CD4-positive, alpha-beta T cell treated with Interleukin-4 for 4 hours (primary cell): Measurements from ENCODE around the gene RNLS.

Experiments
- DNase-seq: peaks from one replicate; pipeline ENCODE4 v3.0.0-alpha.2; 2020

The RNLS gene

DNA sequence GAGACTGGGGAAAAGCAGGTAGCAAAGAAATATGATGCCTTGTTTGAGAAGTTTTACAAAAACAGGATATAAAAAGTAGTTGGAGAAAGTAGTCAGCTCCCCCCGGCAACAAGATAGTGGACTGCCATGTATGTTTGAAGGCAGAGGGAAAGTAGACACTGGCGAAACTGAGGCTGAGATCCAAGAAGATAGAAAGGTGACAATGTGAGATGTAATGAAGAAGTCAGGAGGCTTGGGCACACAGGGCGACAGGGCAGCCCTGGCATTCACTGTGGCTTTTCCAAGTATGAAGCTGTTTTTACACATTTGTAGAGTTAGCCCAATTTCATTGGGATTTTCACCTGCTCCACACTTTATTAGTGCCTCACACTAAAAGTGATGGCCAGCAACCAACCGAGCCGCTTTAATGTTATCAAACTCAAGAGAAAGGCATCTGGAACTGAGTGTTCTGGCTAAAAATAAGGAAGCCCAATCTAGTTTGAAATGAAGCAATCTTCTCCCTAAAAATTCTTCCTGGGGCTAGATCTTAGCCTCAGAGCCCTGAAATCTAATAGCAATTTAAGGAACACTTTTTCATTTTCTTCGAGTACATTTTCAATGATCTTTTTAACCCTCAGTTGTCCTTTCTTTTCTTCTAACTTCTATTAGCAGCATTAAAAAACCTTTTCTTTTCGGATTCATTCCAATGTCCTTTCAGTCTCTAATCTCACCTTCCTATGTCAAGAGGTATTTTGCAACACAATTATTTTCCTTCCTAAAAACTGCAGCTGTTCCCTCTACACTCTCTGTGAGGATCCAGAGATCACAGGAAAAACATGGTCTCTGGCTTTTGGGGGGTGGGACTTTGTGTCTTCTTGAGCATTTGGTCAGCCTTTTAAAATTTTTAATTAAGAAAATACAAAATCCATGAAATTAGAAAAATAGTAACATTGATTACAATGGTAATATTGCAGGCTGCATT, 108.0 kb downstream of the RNLS start:
- DNase-seq: no peak

GRCh38 chr10:88473989-88474883, 108.9 kb downstream of the RNLS start:
- no peak for DNase-seq

DNA sequence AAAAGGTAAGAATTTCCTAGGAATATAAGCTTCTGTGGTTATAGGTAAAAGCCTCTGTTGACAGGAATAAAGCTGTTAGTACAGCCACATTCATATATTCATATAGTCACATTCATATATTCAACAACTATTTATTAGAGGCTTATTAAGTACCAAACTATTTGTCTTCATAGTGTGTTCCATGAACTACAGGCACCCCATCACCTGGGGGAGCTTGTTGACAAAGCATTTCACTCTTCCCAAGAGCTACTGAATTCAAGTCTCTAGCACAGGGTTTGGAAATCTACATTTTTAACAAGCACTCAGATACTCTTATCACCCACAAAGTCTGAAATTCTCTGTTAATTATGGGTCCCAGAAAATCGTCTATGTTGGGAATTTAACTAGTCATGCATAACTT, 110.6 kb downstream of the RNLS start:
- DNase-seq: no peak

- no peak for DNase-seq
These were observed 111.2 kb downstream of the RNLS start for GRCh38 chr10:88471899-88472298.

- DNase-seq: no peak
These were observed 115.2 kb downstream of the RNLS start for GRCh38 chr10:88467835-88468485.

DNA sequence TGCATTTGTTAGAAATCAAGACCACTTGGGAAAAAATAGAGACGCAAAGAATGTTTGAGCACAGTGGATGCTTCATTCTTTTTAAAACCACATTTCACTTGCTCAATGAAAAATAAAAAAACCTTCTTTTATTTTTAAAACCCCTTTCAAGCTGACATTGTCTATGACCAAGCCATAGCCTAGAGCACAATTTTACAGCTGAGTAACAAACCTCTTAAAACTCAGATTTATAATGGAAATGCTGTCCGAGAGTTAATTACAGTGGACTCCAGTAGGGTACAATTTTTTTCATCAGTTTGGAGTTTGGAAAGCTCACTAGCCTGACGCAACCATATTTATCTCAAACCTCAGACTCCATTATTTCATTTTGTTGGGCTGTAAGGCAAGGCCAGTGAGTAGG, 116.3 kb downstream of the RNLS start:
- no peak for DNase-seq

DNA sequence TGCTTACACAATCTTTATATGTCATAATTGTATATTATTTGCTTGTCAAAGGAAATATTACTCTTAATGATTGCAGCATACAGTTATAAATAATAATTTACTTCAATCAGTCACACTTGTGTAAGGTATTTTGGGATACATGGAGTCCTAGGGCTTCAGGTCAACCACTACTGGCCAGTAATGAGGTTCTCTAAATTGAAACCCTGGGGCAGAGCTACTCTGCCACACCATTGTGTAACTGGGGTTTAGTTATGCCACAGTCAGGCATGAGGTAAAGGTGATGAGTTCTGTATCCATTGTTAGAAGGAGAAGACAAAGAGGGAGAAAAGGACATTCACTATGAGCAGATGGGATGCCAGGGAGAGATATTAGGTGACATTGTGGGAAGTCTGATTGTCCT, 117.4 kb downstream of the RNLS start:
- DNase-seq: no peak

- DNase-seq: no peak
These were observed 119.3 kb downstream of the RNLS start for GRCh38 chr10:88463811-88464210.

- no peak for DNase-seq
These were observed 121.7 kb downstream of the RNLS start for GRCh38 chr10:88461426-88461825.

- no peak for DNase-seq
These were observed 123.6 kb downstream of the RNLS start for GRCh38 chr10:88459530-88459929.

- DNase-seq: no peak
These were observed 124.9 kb downstream of the RNLS start for GRCh38 chr10:88458209-88458608.

DNA sequence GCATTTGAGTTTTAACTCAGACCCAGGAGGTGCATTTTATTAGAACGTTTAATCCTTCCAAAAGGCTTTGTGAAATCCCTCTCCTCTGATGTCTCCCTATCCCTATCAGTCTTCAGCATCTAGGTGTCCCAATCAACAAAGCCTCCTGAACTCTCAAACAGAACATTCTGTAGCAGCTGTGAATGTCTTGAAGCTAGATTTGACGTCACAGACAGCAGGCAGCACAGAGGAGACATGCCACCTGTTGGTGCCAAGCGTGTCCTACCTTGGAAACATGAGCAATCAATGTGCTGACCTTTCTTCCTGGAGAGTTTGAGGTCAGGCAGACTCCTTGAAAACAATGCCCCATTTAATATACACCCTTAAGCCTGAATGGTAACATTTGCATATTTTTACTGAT, 125.5 kb downstream of the RNLS start:
- no peak for DNase-seq

GRCh38 chr10:88456730-88457129, 126.4 kb downstream of the RNLS start:
- DNase-seq: no peak

- no peak for DNase-seq
These were observed 127.3 kb downstream of the RNLS start for GRCh38 chr10:88455831-88456230.

GRCh38 chr10:88450201-88450600, 132.9 kb downstream of the RNLS start:
- DNase-seq: no peak

GRCh38 chr10:88442716-88443115, 140.4 kb downstream of the RNLS start:
- no peak for DNase-seq

GRCh38 chr10:88440541-88440940, 142.6 kb downstream of the RNLS start:
- DNase-seq: no peak

DNA sequence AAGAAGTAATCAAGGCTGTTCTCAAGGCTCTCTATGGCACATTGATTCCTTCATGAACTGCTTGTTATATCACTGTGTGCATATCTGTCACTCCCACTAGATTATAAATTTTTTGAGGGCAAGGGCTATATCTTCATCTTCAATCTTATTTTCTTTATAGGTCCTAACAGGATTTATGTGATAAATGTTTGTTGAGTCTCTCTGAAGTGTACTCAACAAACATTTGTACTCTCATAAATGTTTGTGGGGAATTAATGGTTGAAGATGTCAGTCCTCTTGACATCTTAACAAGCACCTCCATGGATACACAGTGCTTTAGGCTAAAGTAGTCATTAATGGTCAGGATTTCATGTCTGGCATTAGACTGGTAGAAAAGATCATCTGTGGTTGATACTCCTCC, 143.2 kb downstream of the RNLS start:
- DNase-seq: no peak

DNA sequence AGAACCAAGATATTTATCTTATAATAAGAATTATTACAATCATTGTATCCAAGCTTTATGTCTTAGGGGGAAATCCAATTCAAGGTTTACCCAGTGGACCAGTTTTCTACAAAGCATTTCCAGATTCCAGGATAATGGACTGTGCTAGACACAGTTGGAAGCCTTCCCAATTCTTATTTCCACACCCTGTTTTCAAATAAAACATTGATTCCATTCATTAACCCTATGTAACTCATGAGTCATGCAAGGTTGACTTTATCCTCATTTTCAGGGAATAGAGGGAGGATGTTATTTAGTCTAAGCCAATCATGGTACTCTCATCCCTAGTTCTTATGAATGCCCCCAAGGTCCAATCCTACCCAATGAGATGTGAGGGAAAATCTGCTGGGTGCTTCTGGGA, 145.7 kb downstream of the RNLS start:
- no peak for DNase-seq

DNA sequence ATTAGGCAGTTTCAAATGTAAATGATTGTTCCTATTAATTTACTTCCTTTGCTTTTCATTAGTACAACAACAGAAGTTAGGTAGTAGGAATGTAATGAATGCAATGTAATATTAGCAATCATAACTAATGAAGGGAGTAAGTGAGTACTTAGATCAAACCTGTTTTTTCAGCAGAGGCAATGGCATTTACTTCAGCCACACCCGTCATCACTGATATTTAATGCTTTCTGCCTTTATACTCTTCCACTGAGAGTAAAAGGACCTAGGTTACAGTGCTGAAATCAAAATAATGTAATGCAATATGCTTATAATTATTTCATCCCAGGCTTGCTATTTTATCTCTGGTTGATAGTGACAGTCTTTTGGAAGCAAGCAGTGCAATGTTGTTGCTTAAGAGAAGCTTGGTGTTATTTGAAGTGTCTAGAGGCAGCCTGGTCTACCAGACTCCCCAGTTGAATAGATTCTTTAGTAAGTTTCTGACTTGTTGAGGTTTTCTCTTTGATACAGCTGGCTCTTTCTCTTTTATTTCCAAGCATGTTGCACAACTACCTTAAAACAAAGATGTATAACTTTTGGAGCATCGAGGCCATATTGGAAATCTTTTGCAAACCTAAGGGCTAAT, 149.4 kb downstream of the RNLS start:
- no peak for DNase-seq

GRCh38 chr10:88431103-88431502, 152.0 kb downstream of the RNLS start:
- no peak for DNase-seq

- DNase-seq: no peak
These were observed 154.1 kb downstream of the RNLS start for GRCh38 chr10:88428976-88429375.

DNA sequence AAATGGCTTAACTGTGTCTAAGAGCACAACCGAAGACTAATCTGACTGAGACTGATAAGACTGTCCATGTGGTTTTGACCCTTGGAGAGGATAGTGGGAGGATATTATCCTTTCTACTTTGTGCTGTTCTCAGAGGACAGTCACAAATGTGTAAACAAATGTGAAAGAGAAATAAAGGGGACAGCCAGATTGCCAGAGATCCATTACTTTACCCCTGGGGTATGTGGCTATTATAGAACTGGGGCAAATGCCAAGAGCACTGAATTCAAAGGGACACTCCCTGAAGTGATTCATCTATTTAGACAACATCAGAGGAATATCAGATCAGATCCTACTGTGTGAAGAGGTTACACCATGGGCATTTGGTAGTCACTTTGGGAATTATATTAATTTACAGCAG, 154.7 kb downstream of the RNLS start:
- no peak for DNase-seq
